GM23338 (cell line): ENCODE measurements around the gene KLHL26. TPM values are rescaled to one million over a fixed set of nuclear protein-coding genes. Genes with fewer than 3 reads are reported as not detected.

ENCODE experiments used
- ATAC-seq: fragments of 200-7000 bp; cut with Tn5 transposase; 3 replicates; pipeline ENCODE4 v1.9.1; 2020
- DNase-seq: peaks from one replicate; pipeline ENCODE4 v3.0.0-alpha.2; 2015; ENCODE audit warnings: low spot score
- H2AFZ ChIP-seq: fragments of 200-600 bp; sonication (generic); 2 replicates; pipeline ENCODE4 v1.8.0; 2016; ENCODE audit warnings: antibody characterized with exemption, mild to moderate bottlenecking, moderate library complexity
- H3F3A ChIP-seq: fragments of 200-600 bp; sonication (generic); replicated peaks from 2 replicates; pipeline ENCODE4 v1.8.0; 2017; ENCODE audit warnings: antibody characterized with exemption, mixed run types, low read depth
- H3K27ac ChIP-seq: fragments of 200-600 bp; sonication (generic); 2 replicates; pipeline ENCODE4 v1.6.1; 2016; ENCODE audit warnings: low read depth
- H3K27me3 ChIP-seq: fragments of 200-600 bp; sonication (generic); 2 replicates; pipeline ENCODE4 v1.8.0; 2016; ENCODE audit warnings: mild to moderate bottlenecking, mixed run types, moderate library complexity; ENCODE audit not compliant: insufficient read depth
- H3K36me3 ChIP-seq: fragments of 200-600 bp; sonication (generic); 2 replicates; pipeline ENCODE4 v1.8.0; 2016; ENCODE audit warnings: mild to moderate bottlenecking; ENCODE audit not compliant: insufficient read depth
- H3K4me1 ChIP-seq: fragments of 200-600 bp; sonication (generic); 2 replicates; pipeline ENCODE4 v1.8.0; 2016; ENCODE audit warnings: mild to moderate bottlenecking, moderate library complexity; ENCODE audit not compliant: insufficient read depth
- H3K4me2 ChIP-seq: fragments of 200-600 bp; sonication (generic); 2 replicates; pipeline ENCODE4 v1.7.1; 2017; ENCODE audit warnings: mixed run types
- H3K4me3 ChIP-seq: fragments of 200-600 bp; sonication (generic); 2 replicates; pipeline ENCODE4 v1.6.1; 2016; ENCODE audit warnings: mixed run types
- H3K79me2 ChIP-seq: fragments of 200-600 bp; sonication (generic); replicated peaks from 2 replicates; pipeline ENCODE4 v1.8.0; 2017; ENCODE audit warnings: mild to moderate bottlenecking; ENCODE audit not compliant: insufficient read depth
- H3K9me2 ChIP-seq: fragments of 200-600 bp; sonication (generic); 2 replicates; pipeline ENCODE4 v1.8.0; 2017; ENCODE audit not compliant: insufficient read depth
- H4K20me1 ChIP-seq: fragments of 200-600 bp; sonication (generic); replicated peaks from 2 replicates; pipeline ENCODE4 v1.8.0; 2017; ENCODE audit warnings: mild to moderate bottlenecking; ENCODE audit not compliant: insufficient read depth
- H3K27ac Mint-ChIP-seq: 2 replicates; pipeline ENCODE4 v1.8.0; 2020; ENCODE audit warnings: inconsistent platforms, mild to moderate bottlenecking, moderate library complexity, mixed read lengths
- H3K27me3 Mint-ChIP-seq: 3 replicates; pipeline ENCODE4 v1.8.0; 2022; ENCODE audit warnings: low read depth, mild to moderate bottlenecking, moderate library complexity, mixed read lengths, inconsistent platforms; ENCODE audit not compliant: insufficient read depth, poor library complexity
- H3K36me3 Mint-ChIP-seq: 3 replicates; pipeline ENCODE4 v1.8.0; 2021; ENCODE audit warnings: low read depth, mild to moderate bottlenecking, inconsistent platforms, moderate library complexity, mixed read lengths
- H3K4me1 Mint-ChIP-seq: 3 replicates; pipeline ENCODE4 v1.8.0; 2020; ENCODE audit warnings: mild to moderate bottlenecking, inconsistent platforms, mixed read lengths
- H3K4me3 Mint-ChIP-seq: 3 replicates; pipeline ENCODE4 v1.8.0; 2021; ENCODE audit warnings: moderate library complexity, mild to moderate bottlenecking, inconsistent platforms, mixed read lengths
- H3K9me3 Mint-ChIP-seq: 3 replicates; pipeline ENCODE4 v1.8.0; 2020; ENCODE audit warnings: moderate library complexity, mild to moderate bottlenecking, inconsistent platforms, mixed read lengths
- CTCF ChIP-seq, 2 experiments: fragments of 200-600 bp in 1 of 2; sonication (generic) in 1 of 2; conservative IDR thresholded peaks; 2 replicates each; pipeline versions ENCODE4 v1.5.1 to v1.6.1; 2016 to 2017; ENCODE audit warnings: antibody characterized with exemption in 2 of 2, low read depth in 2 of 2, mild to moderate bottlenecking in 2 of 2, moderate library complexity in 1 of 2
- EZH2 ChIP-seq: fragments of 200-600 bp; sonication (generic); IDR thresholded peaks from one replicate; pipeline ENCODE4 v1.8.0; 2017; ENCODE audit warnings: antibody characterized with exemption, mild to moderate bottlenecking, low read depth; ENCODE audit not compliant: unreplicated experiment
- EZH2phosphoT487 ChIP-seq: fragments of 200-600 bp; sonication (generic); IDR thresholded peaks from one replicate; pipeline ENCODE4 v1.8.1; 2018; ENCODE audit warnings: antibody characterized with exemption; ENCODE audit not compliant: unreplicated experiment
- NANOG ChIP-seq: IDR thresholded peaks from 2 replicates; pipeline ENCODE4 v1.6.1; 2016; ENCODE audit warnings: antibody characterized with exemption, borderline replicate concordance
- POLR2AphosphoS5 ChIP-seq: IDR thresholded peaks from 2 replicates; pipeline ENCODE4 v1.6.1; 2016; ENCODE audit warnings: antibody characterized with exemption, low read depth
- ZNF331 ChIP-seq: fragments of 250-450 bp; sonication (Bioruptor Pico); IDR thresholded peaks from 2 replicates; pipeline ENCODE4 v1.5.0; 2020; ENCODE audit warnings: low read depth, mild to moderate bottlenecking, moderate library complexity
- polyA plus RNA-seq: library from polyadenylated mRNA; unstranded; fragments of >200 nt; fragmentation: Nextera tagmentation; extraction: Ambion mirVana; gene quantifications from 2 replicates; pipeline ENCODE4 v1.2.1, GENCODE V29; 2016
- total RNA-seq: library from RNA; depleted of rRNA; stranded (reverse); fragments of >200 nt; shearing (Covaris generic); gene quantifications from 2 replicates; pipeline ENCODE4 v1.2.3, GENCODE V29; 2014
- TF ChIP-seq, protein P1 (sequence below): IDR thresholded peaks from one replicate; pipeline ENCODE4 v1.6.1; 2018; ENCODE audit warnings: antibody characterized with exemption; ENCODE audit not compliant: unreplicated experiment
- TF ChIP-seq, protein P2 (sequence below): fragments of 250-450 bp; sonication (Bioruptor Pico); IDR thresholded peaks from 2 replicates; pipeline ENCODE4 v1.5.0; 2020; ENCODE audit warnings: mild to moderate bottlenecking, moderate library complexity

Gene KLHL26
- total and polyA plus RNA-seq, 2 experiments from 2014 or later = 3.6 to 11.2 TPM

- H3K4me3 Mint-ChIP-seq = no peak overlapping the region
- peaks cover 4% of the 10 kb centered on the region; the same call in 2 of the 3 replicates for H3K36me3 Mint-ChIP-seq
- ATAC-seq (peak; percentile 44), DNase-seq (peak; percentile 87)
- H3K4me1 Mint-ChIP-seq = peaks cover 40% of the 10 kb centered on the region
- no peak overlapping the region for H3K27ac ChIP-seq
- peaks cover 48% of the 10 kb centered on the region for H3K27me3 Mint-ChIP-seq
- H3K4me1 ChIP-seq = peaks cover 46% of the 10 kb centered on the region
- no peaks in the 10 kb centered on the region for H4K20me1 ChIP-seq
- peak overlapping the region; percentile 40; the same call in 1 of the 2 replicates for H3K4me3 ChIP-seq
- H3K36me3 ChIP-seq = no peaks in the 10 kb centered on the region
- peaks cover 37% of the 10 kb centered on the region for H3F3A ChIP-seq
- H3K79me2 ChIP-seq = no peaks in the 10 kb centered on the region
- H3K27me3 ChIP-seq = peaks cover 30% of the 10 kb centered on the region
- peak overlapping the region; percentile 68 for H3K4me2 ChIP-seq
- H3K9me3 Mint-ChIP-seq = no peaks in the 10 kb centered on the region
- H3K9me2 ChIP-seq = no peaks in the 10 kb centered on the region
- H3K27ac Mint-ChIP-seq = no peak overlapping the region
- H2AFZ ChIP-seq = peak overlapping the region; percentile 43; the same call in 1 of the 2 replicates
- peak; percentile 42; the same call in 1 of the 2 replicates for TF ChIP-seq POLR2AphosphoS5
- TF ChIP-seq, protein P1, sequence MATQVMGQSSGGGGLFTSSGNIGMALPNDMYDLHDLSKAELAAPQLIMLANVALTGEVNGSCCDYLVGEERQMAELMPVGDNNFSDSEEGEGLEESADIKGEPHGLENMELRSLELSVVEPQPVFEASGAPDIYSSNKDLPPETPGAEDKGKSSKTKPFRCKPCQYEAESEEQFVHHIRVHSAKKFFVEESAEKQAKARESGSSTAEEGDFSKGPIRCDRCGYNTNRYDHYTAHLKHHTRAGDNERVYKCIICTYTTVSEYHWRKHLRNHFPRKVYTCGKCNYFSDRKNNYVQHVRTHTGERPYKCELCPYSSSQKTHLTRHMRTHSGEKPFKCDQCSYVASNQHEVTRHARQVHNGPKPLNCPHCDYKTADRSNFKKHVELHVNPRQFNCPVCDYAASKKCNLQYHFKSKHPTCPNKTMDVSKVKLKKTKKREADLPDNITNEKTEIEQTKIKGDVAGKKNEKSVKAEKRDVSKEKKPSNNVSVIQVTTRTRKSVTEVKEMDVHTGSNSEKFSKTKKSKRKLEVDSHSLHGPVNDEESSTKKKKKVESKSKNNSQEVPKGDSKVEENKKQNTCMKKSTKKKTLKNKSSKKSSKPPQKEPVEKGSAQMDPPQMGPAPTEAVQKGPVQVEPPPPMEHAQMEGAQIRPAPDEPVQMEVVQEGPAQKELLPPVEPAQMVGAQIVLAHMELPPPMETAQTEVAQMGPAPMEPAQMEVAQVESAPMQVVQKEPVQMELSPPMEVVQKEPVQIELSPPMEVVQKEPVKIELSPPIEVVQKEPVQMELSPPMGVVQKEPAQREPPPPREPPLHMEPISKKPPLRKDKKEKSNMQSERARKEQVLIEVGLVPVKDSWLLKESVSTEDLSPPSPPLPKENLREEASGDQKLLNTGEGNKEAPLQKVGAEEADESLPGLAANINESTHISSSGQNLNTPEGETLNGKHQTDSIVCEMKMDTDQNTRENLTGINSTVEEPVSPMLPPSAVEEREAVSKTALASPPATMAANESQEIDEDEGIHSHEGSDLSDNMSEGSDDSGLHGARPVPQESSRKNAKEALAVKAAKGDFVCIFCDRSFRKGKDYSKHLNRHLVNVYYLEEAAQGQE = no peak
- no peak for TF ChIP-seq NANOG
- no peak for TF ChIP-seq EZH2phosphoT487
- TF ChIP-seq ZNF331 (CRISPR knock-in tag) = no peak
Measured at GRCh38 chr19:18596752-18597157, 40.1 kb upstream of the KLHL26 start.

- peaks cover 42% of the 10 kb centered on the region for H3K27me3 ChIP-seq
- no peaks in the 10 kb centered on the region for H3K9me2 ChIP-seq
- H3K79me2 ChIP-seq = no peaks in the 10 kb centered on the region
- H3K4me3 Mint-ChIP-seq = no peak overlapping the region; the same call in 2 of the 3 replicates
- peaks cover 39% of the 10 kb centered on the region for H3K4me1 Mint-ChIP-seq
- H2AFZ ChIP-seq = no peak overlapping the region
- H3K4me1 ChIP-seq = peaks cover 46% of the 10 kb centered on the region
- no peak overlapping the region for H3K27ac Mint-ChIP-seq
- H3K36me3 ChIP-seq = no peaks in the 10 kb centered on the region
- peaks cover 2% of the 10 kb centered on the region; the same call in 1 of the 3 replicates for H3K36me3 Mint-ChIP-seq
- H3F3A ChIP-seq = peaks cover 31% of the 10 kb centered on the region
- peak overlapping the region; percentile 68 for H3K4me2 ChIP-seq
- 0 out of 2 replicates have a peak overlapping the region, but pooled peaks have one; percentile 10 for H3K4me3 ChIP-seq
- no peak overlapping the region for H3K27ac ChIP-seq
- no peak for DNase-seq
- no peak for ATAC-seq
- peaks cover 57% of the 10 kb centered on the region for H3K27me3 Mint-ChIP-seq
- H4K20me1 ChIP-seq = 0 out of 2 replicates have a peak, but pooled peaks cover 6% of the 10 kb centered on the region
- no peaks in the 10 kb centered on the region for H3K9me3 Mint-ChIP-seq
- TF ChIP-seq EZH2phosphoT487 (no peak), EZH2 (no peak), CTCF (conservative IDR thresholded peaks at IDR 0.05; ENCODE audit: low read depth in 2 of 2) (no peak)
- TF ChIP-seq, protein P2, sequence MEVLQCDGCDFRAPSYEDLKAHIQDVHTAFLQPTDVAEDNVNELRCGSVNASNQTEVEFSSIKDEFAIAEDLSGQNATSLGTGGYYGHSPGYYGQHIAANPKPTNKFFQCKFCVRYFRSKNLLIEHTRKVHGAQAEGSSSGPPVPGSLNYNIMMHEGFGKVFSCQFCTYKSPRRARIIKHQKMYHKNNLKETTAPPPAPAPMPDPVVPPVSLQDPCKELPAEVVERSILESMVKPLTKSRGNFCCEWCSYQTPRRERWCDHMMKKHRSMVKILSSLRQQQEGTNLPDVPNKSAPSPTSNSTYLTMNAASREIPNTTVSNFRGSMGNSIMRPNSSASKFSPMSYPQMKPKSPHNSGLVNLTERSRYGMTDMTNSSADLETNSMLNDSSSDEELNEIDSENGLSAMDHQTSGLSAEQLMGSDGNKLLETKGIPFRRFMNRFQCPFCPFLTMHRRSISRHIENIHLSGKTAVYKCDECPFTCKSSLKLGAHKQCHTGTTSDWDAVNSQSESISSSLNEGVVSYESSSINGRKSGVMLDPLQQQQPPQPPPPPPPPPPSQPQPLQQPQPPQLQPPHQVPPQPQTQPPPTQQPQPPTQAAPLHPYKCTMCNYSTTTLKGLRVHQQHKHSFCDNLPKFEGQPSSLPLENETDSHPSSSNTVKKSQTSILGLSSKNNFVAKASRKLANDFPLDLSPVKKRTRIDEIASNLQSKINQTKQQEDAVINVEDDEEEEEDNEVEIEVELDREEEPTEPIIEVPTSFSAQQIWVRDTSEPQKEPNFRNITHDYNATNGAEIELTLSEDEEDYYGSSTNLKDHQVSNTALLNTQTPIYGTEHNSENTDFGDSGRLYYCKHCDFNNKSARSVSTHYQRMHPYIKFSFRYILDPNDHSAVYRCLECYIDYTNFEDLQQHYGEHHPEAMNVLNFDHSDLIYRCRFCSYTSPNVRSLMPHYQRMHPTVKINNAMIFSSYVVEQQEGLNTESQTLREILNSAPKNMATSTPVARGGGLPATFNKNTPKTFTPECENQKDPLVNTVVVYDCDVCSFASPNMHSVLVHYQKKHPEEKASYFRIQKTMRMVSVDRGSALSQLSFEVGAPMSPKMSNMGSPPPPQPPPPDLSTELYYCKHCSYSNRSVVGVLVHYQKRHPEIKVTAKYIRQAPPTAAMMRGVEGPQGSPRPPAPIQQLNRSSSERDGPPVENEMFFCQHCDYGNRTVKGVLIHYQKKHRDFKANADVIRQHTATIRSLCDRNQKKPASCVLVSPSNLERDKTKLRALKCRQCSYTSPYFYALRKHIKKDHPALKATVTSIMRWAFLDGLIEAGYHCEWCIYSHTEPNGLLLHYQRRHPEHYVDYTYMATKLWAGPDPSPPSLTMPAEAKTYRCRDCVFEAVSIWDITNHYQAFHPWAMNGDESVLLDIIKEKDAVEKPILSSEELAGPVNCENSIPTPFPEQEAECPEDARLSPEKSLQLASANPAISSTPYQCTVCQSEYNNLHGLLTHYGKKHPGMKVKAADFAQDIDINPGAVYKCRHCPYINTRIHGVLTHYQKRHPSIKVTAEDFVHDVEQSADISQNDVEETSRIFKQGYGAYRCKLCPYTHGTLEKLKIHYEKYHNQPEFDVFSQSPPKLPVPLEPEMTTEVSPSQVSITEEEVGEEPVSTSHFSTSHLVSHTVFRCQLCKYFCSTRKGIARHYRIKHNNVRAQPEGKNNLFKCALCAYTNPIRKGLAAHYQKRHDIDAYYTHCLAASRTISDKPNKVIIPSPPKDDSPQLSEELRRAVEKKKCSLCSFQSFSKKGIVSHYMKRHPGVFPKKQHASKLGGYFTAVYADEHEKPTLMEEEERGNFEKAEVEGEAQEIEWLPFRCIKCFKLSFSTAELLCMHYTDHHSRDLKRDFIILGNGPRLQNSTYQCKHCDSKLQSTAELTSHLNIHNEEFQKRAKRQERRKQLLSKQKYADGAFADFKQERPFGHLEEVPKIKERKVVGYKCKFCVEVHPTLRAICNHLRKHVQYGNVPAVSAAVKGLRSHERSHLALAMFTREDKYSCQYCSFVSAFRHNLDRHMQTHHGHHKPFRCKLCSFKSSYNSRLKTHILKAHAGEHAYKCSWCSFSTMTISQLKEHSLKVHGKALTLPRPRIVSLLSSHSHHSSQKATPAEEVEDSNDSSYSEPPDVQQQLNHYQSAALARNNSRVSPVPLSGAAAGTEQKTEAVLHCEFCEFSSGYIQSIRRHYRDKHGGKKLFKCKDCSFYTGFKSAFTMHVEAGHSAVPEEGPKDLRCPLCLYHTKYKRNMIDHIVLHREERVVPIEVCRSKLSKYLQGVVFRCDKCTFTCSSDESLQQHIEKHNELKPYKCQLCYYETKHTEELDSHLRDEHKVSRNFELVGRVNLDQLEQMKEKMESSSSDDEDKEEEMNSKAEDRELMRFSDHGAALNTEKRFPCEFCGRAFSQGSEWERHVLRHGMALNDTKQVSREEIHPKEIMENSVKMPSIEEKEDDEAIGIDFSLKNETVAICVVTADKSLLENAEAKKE (CRISPR knock-in tag) = no peak
Measured at GRCh38 chr19:18597809-18598660, 38.8 kb upstream of the KLHL26 start.
